ENCODE data around the gene RUBCN.

The RUBCN gene

GRCh38 chr3:197736491-197737318 lies at the start of gene RUBCN:
RUBCN (minus strand) TSS chr3:197736904; CDS start chr3:197736719, 185 bp downstream.
- DNase-seq (ENCODE audit: low read depth, low spot score): peak; percentile 89

- DNase-seq (ENCODE audit: low read depth, low spot score): no peak
Observed at GRCh38 chr3:197784019-197784585, 47.4 kb upstream of the RUBCN start.

DNA sequence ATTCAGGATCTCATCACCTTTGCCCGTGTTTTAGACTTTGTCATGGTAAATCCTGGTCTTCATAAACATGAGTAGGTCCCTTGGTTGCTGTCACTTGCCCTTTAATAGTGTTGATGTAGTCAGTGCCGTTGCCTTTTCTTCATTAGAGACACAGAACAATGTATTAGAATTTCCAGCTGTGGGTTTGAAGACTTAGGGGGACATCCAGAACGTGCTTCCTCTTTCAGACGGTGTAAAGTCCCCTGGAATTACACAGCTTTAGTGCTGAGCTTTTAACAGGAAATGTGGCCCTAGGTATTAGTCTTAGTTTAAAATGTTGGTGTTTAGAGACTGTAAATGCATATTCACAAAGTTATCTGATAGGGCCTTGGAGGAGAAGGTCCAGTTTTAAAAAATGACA lies 45.5 kb upstream of the RUBCN start:
- no peak for DNase-seq (ENCODE audit: low read depth, low spot score)

- DNase-seq (ENCODE audit: low read depth, low spot score): no peak
Observed at GRCh38 chr3:197775317-197775716, 38.6 kb upstream of the RUBCN start.

- DNase-seq (ENCODE audit: low read depth, low spot score): no peak
Observed at GRCh38 chr3:197761784-197762183, 25.1 kb upstream of the RUBCN start.

DNA sequence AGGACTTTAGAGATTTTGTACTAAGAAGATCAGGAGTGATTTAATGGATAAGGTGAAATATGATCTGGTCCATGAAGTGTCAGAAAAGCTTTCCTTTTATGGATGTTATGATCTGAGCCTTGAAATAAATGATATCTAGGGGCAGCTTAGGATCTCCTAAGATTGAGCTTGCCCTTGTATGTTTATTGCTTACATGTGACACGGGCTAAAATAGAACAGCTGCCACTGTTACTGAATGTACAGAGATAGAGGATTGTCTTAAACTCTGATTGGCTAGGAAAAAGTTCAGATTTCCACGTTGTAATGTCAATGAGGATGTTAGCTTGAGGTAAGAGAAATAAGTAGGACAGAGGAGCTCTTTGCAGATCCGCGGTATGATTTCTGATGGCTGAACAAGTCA lies 21.8 kb upstream of the RUBCN start:
- DNase-seq (ENCODE audit: low read depth, low spot score): no peak

GRCh38 chr3:197756704-197757103 lies 20.0 kb upstream of the RUBCN start:
- no peak for DNase-seq (ENCODE audit: low read depth, low spot score)

DNA sequence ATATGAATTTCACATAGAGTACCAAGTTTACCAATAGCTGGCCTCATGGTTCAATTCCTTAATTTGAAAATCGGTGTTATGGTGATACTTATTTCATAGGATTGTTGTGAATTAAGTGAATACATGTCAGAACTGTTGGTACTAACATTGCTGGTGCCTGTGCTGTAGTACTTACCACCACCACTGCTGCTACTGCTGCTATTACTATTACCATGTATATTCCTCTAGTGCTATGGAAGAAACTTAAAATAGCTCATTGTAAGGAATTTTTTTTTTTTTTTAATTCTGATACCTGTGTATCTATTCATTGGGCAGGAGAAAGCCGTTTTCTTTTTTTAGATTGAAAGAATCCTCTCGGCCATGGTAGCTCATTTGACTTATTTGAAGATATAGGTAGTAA lies 16.6 kb upstream of the RUBCN start:
- no peak for DNase-seq (ENCODE audit: low read depth, low spot score)

GRCh38 chr3:197752107-197752506 lies 15.4 kb upstream of the RUBCN start:
- no peak for DNase-seq (ENCODE audit: low read depth, low spot score)

GRCh38 chr3:197750858-197751737 lies 14.4 kb upstream of the RUBCN start:
- no peak for DNase-seq (ENCODE audit: low read depth, low spot score)

DNA sequence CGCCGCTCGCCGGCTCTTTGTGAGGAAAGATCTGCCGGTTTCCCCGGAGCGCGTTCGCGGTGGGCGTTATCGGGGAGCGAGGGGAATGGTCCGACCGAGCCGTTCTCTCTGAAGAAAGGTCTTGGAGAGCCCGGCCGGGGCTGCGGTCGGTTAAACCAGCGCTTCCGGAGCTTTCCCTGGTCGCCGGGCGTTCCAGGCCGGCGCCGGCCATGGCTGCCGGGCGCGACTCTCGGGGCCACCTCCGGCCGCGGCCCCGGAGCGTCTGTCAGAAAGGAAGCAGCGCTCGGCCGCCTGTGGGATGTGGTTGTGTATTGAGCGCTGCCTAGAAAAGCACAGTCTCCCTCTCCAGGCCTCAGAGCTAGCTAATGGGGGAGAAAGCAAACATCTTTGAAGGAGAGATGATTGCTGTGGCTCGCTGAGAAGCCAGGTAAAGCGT lies 13.7 kb upstream of the RUBCN start:
- no peak for DNase-seq (ENCODE audit: low read depth, low spot score)

GRCh38 chr3:197749601-197750395 lies 13.1 kb upstream of the RUBCN start, which contains the start of gene FYTTD1:
FYTTD1 (plus strand) TSS chr3:197749883; CDS start chr3:197749972, 89 bp downstream.
- peak; percentile 54 for DNase-seq (ENCODE audit: low read depth, low spot score)

DNA sequence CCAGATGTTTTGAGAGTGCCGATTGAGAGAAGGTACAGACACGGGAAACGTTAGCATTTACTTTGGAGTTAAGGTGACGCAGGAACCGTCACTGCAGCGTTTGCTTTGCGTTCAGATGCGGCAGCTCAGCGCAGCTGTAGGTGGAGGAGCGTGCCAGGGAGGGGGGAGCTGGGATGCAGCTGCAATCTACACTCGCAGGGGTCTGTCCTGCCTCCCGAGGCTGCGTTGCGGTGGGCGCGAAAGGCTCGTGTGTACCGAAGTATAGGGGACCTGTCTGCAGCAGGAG lies 12.6 kb upstream of the RUBCN start:
- DNase-seq (ENCODE audit: low read depth, low spot score): peak; percentile 32

GRCh38 chr3:197748597-197749314 lies 12.1 kb upstream of the RUBCN start:
- no peak for DNase-seq (ENCODE audit: low read depth, low spot score)

DNA sequence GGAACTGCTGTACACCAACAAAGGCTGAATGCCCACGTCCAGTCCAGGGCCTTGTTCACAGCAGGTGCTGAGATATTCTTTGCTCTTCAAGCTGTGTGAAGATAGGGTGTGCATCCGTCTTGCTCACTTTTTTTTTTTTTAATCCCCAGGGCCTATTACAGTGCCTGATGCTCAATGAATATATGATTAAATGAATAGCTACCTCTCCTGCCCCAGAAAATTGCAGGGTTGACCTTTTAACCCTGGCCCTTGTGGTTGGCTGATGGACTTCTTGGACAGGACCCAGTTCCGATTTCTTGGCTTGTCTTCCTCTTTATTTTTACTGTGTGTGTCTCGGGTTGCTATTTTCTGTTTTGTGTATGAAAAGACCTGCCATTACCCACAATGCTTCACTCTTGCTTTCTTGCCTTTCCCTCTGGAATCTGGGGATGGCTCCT lies 10.1 kb upstream of the RUBCN start:
- DNase-seq (ENCODE audit: low read depth, low spot score): no peak

DNA sequence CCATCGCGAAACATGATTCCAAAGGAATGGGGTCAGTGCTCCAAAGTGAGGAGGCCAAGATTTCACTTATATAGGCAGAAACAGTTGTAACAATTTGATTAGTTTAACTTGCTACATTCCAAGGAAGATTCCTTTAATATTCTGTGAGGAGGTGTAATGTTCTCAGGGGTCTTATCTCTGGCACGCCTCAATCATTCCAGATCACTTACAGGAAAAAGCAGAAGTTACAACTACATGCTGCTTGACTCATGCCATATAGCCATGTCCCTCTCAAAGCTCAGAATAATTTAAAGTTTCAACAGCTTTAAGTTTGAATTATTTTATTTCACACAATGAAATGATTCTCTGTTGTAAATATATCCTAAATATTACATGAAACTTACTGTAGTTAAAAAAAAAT lies 9.5 kb upstream of the RUBCN start:
- no peak for DNase-seq (ENCODE audit: low read depth, low spot score)

- no peak for DNase-seq (ENCODE audit: low read depth, low spot score)
Observed at GRCh38 chr3:197742787-197743186, 6.1 kb upstream of the RUBCN start.

DNA sequence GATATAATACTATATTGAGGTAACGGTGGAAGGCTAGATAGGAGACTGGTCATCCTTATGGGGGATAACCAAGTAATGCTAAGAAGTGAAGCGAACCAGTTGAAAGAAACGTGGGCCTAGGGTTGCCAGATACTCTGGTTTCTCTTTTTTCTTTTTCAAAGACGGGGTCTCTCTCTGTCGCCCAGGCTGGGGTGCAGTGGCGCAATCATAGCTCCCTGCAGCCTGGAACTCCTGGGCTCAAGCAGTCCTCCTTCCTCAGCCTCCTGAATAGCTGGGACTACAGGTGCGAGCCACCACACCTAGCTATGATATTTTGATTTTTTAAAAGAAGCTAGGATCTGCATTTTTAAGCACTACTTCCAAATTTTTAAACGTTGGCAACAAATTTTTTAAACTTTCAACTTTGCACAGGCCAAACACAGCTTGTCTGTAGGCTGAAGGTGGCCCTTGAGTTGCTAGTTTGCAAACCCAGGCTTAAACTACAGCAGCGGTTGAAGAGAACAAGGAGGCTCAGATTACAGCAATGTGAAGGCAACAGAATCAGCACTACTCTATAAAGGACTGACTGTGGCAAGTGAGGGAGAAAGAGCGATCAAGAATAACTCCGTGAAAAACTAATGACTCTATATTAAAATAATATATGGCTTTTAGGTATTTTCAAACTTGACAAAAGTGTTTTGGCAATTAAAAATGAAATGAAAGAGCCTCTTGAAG lies 1.2 kb upstream of the RUBCN start:
- no peak for DNase-seq (ENCODE audit: low read depth, low spot score)

DNA sequence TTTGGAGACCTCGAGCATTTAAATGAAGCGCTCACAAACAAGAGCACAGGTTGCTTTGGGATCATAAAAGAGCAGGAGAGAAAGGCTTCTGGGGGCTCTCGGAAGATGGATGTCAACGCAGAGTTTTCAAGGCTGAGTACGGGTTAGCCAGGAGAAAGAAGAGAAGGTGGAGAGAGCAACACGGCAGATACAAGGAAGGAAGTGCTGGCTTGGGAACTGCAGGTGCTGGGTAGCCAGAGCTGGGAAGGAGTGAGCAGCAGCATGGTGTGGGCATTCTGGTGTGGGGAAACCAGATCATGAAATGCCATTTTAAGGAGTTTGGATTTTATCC lies 580 bp upstream of the RUBCN start:
- DNase-seq (ENCODE audit: low read depth, low spot score): no peak

DNA sequence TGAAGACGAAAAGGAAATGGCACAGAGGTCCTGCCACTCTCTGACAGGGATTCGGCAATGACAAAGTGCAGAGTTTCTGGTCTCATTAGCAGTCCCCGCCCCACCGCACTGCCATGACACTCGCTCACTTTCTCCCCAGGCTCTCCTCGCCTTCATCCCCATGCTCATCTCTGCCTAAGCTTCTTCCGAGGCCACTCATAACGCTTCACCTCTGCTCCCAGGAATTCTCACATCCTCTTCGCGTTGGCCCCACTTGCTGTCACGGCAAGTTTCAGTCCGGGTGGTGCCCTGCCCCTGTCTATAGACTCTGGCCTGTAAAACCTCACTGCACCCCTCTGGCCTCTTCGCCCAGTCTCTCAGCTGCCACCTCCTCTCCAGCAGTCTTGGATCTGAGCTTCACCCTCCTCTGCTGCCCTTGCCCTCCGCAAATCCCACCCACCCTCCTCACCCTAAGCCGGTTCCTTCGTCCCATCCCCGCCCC lies 654 bp downstream of the RUBCN start:
- DNase-seq (ENCODE audit: low read depth, low spot score): no peak
